Fibroblast of villous mesenchyme (primary cell): ENCODE results near the gene CYP1B1. TPM values are rescaled to one million over a fixed set of nuclear protein-coding genes. Genes with fewer than 3 reads are reported as not detected.
"Not testable (repeated sequence)": the region's sequence is repeated elsewhere in the genome, so short reads cannot be mapped to it uniquely, and the experiment has no call there.

ENCODE experiments used
- DNase-seq: peaks from one replicate; pipeline ENCODE4 v3.0.0-alpha.2; 2010; ENCODE audit warnings: low read depth
- H3K4me3 ChIP-seq: 2 replicates; pipeline ENCODE4 v1.5.1; 2011; ENCODE audit warnings: low read depth, mild to moderate bottlenecking, low read length
- CTCF ChIP-seq: IDR thresholded peaks from 2 replicates; pipeline ENCODE4 v1.5.1; 2012; ENCODE audit warnings: low read depth, mild to moderate bottlenecking, low read length; ENCODE audit not compliant: insufficient read depth
- total RNA-seq: library from RNA; depleted of rRNA; stranded (reverse); fragments of >200 nt; gene quantifications from 2 replicates; pipeline ENCODE4 v1.2.3, GENCODE V29; 2012

CYP1B1 gene
- total RNA-seq, 1 donor: 6.5 TPM

GRCh38 chr2:38116762-38117161 is 40.8 kb upstream of the CYP1B1 start:
- no peak for TF ChIP-seq CTCF
- H3K4me3 ChIP-seq: no peak overlapping the region
- peak; percentile 48 for DNase-seq

- H3K4me3 ChIP-seq: no peak overlapping the region
- DNase-seq: peak; percentile 69
Observed at GRCh38 chr2:38115216-38116032, 39.5 kb upstream of the CYP1B1 start.

GRCh38 chr2:38113981-38114708 is 38.2 kb upstream of the CYP1B1 start:
- TF ChIP-seq CTCF: no peak
- no peak overlapping the region for H3K4me3 ChIP-seq
- DNase-seq: peak; percentile 57

More at GRCh38 chr2:38115216-38116032, 39.5 kb upstream of the CYP1B1 start:
- peak; percentile 100 for TF ChIP-seq CTCF

GRCh38 chr2:38113051-38113450 is 37.1 kb upstream of the CYP1B1 start:
- no peak for TF ChIP-seq CTCF
- no peak overlapping the region for H3K4me3 ChIP-seq
- no peak for DNase-seq

- DNase-seq, H3K4me3 ChIP-seq: not testable (repeated sequence)
Observed at GRCh38 chr2:38111350-38111749, 35.4 kb upstream of the CYP1B1 start.

- no peak for TF ChIP-seq CTCF
- no peak overlapping the region for H3K4me3 ChIP-seq
- no peak for DNase-seq
Observed at GRCh38 chr2:38109732-38110181, 33.8 kb upstream of the CYP1B1 start.
